Left renal pelvis (tissue), 4 donors: Measurements from ENCODE around the gene EIPR1. TPM values are rescaled to one million over a fixed set of nuclear protein-coding genes. Genes with fewer than 3 reads are reported as not detected.
"Not testable (repeated sequence)": the region's sequence is repeated elsewhere in the genome, so short reads cannot be mapped to it uniquely, and the experiment has no call there.

Experiments used
- DNase-seq, 4 donors: peaks; one replicate each; pipeline ENCODE4 v3.0.0-alpha.2; 2013; ENCODE audit warnings: low read depth in 4 of 4, low spot score in 3 of 4
- polyA plus RNA-seq, 4 donors: library from polyadenylated mRNA; unstranded; fragments of 120-200 nt; gene quantifications; one replicate each; pipeline ENCODE4 v1.2.1, GENCODE V29; 2013; ENCODE audit not compliant: insufficient read length in 4 of 4

The EIPR1 gene
- polyA plus RNA-seq, 4 donors = 16.8 to 27.5 (median 22.7) TPM

DNA sequence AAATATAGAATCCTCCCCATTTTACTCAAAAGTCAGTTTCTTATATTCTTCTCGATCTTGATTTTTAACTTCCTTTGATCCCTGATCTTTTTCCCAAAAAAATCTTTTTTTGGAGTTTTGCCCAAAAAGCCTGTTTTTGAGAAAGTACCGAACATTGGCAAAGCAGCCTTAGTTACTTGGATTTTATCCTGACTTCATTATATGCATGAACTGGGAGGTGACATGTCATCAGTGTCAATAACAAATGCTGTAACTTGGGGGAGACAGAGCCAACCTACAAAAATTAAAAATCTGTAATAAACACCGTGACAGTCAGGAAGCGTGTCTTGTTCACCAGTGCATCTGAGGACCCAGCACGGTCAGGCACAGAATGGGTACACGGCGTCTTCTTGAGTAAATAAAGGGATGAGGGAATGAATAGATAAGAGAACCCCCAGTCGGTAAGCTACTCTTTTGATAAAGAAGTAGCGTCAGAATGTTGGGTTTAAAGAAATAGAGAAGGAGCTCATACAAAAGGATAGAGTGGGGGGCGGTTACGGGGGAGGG is 26.8 kb upstream of the EIPR1 start:
- DNase-seq = no peak

DNA sequence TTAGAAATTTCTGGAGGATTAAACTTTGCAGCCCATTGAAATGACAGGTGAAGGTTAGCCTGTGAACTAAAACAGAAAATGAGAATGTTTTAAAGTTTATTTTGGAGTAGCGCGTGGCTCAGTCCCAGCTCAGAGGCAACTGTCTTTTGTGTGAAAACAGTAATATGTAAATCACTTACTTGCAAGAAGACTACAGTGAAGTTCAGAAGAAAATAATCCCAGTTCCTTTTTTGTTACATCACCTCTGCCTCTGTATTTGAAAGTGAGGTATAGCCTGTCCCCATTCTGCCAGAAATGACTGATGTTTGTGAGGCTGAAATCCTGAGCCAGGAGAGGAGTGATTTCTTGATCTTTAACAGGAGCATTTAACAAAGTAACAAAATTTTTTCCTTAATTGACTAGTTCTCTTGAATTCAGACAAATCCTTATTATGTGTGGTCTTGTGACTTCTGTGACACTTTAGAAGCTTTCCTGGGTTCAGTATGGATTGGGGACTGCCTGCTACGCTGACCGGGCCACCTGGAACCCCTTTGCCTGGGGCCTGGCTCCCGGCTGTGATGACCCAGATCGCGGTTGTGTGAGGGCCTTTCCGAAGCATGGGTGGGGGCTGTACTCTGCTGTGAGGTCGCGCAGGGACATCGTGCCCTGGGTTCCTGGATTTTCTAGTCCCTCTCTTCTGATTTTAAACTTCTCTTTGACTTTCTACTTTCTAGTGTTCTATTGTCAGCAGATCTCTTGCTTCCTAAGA is 26.1 kb upstream of the EIPR1 start:
- no peak for DNase-seq

DNA sequence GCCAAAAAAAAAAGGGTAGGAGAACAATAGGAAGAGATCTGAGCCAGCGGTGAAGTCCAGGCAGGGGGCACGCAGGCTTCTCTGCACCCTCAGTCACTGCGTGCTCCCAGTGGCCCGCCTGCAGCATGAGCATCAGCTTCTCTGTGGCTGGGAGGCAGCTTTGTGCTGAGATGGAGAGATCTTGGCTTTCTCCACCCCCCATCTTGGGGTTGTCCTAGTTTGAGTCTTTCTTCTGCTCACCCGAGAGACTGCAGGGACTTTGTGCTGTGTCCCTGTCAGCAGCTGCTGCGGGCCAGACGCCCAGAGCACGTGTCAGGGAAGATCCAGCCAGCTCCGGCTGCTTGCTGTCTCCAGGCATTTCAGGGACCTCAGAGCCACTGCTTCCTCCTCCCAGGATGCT is 22.2 kb upstream of the EIPR1 start:
- no peak for DNase-seq

DNA sequence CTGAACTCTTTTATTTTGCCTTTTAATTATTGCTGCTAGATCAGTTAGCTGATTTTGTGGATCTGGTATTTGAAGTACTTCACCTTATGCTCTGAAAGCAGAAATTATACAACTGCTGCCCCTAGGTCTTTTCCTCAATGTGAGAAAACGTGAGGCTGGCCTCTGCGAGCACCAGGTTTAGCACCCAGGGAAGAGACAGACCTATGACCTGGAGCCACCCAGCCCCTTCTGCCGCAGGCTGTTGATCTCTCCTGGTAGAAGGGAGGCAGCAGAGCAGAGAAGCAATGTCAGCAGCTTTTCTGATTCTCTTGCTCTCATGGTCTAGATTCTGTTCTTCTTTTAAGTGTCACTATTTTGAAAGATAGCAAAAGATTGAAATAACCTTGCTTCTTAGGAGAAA is 21.8 kb upstream of the EIPR1 start:
- DNase-seq = no peak

DNA sequence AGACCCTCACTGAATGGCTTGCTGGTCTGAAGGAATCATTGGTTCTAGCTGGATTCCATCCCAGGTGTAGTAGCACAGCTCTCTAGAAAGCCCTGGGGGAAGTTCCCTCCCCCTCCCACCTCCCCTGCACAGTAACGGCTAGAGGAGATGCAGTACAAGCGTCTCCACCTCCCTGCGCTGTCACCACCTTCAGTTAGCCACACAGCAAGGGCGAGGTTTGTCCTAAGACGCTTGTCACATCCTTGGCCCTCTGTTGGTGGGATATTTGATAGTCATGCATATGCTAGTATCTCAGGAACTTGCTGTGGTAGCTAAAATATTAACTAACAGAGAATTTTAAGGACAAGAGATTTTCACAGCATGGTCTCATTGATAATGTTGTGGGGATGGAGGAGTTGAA is 21.2 kb upstream of the EIPR1 start:
- no peak for DNase-seq

DNA sequence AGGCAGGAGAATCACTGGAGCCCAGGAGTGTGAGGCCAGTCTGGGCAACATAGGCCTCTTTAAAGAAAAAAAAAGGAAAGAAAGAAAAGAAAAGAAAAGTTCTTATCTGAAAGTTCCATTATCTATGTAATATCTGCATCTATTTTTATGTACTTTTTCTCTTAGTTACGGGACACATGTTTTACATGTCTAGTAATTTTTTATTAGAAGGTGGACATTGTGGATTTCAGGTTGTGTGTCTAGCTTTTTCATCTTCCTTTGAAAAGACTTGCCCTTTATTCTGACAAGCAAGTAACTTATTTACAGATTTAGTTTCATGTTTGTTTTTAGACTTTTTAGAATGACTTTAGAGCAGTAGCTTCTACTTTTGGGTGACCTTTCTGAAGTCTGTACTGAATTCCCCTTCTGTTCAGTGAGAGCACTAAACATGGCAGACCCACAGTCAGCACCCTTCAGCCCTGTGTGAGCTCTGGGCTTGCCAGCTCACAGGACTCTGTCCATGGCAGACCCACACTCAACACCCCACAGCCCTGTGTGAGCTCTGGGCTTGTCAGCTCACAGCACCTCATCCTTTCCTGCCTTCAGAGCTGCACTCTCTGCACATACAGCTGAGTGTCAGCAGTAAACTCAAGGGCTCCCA is 19.4 kb upstream of the EIPR1 start:
- DNase-seq = no peak

DNA sequence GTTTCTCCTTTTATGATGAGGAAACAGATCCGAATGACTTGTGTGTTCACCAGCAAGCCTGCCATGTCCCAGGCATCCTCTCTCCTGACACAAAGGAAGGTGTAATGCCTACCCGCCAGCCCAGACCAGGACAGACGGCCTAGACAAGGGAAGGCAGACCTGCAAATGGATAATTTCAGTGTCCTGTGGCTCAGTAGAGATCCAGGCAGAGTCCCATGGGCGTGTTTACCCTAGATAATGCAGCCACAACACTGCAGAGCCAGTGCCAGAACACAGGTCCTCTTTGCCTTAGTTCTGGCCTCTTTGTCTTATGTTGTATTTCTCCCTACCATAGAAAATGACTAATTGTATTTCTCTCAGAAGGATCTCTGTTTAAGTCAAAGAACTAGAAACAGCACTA is 14.6 kb upstream of the EIPR1 start:
- DNase-seq = no peak

DNA sequence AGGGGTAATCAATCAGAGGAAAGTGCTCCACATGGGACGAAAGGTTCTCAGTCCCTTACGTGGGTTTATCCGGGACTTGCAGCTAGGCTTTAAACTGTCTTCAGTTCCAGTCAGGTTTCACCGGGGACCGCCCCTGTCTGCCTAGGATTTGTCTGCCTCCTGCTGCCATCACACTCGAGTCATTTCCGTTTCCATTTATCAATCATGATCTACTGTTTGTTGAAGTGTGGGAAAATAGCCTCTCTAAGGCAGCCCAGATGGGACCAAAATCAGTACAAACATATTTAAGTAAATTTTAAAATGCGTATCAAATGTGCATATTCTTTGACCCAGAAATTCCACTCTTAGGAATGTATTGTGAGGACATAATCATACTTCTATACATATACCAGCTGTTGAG is 12.4 kb upstream of the EIPR1 start:
- DNase-seq = no peak

DNA sequence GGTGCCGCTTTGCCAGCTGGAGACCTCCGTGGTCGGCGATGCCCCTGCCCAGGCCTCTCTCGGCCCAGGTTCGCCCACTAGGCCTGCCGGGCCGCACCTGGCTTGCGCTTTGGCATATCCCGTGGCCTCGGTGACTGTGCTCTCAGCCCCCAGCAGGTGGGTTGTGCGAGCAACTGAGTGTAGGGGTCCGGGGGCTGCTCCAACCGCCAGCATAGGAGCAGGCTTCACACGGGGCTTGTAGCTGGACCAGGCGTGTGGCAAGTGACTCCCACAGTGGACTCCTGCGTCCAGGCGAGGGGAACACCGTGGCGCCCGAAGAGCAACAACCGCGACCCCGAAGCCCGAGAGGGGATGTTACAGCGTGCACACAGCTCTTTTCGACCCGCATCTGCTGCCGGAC is 11.6 kb upstream of the EIPR1 start:
- no peak for DNase-seq

DNA sequence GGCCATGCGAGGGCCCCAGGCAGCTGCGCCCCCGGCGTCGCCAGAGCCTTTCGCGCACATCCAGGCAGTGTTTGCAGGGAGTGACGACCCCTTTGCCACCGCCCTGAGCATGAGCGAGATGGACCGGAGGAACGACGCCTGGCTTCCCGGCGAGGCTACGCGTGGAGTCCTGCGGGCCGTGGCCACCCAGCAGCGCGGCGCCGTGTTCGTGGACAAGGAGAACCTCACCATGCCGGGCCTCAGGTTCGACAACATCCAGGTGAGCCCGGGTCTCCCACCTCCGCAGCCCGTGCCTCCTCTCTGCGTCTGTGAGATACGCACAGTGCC is 10.8 kb upstream of the EIPR1 start:
- no peak for DNase-seq

DNA sequence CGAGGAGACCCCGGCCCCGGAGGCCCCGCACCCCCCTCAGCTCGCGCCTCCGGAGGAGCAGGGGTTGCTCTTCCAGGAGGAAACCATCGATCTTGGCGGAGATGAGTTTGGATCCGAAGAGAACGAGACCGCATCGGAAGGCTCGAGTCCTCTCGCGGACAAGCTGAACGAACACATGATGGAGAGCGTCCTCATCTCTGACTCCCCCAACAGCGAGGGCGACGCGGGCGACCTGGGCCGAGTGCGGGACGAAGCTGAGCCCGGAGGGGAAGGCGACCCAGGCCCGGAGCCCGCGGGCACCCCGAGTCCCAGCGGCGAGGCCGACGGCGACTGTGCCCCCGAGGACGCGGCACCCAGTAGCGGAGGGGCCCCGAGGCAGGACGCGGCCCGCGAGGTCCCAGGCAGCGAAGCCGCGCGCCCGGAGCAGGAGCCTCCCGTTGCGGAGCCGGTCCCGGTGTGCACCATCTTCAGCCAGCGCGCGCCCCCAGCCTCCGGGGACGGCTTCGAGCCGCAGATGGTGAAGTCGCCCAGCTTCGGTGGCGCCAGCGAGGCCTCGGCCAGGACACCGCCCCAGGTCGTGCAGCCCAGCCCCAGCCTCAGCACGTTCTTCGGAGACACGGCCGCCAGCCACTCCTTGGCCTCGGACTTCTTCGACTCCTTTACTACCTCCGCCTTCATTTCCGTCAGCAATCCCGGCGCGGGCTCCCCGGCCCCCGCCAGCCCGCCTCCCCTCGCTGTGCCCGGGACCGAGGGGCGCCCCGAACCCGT is 10.2 kb upstream of the EIPR1 start:
- no peak for DNase-seq

DNA sequence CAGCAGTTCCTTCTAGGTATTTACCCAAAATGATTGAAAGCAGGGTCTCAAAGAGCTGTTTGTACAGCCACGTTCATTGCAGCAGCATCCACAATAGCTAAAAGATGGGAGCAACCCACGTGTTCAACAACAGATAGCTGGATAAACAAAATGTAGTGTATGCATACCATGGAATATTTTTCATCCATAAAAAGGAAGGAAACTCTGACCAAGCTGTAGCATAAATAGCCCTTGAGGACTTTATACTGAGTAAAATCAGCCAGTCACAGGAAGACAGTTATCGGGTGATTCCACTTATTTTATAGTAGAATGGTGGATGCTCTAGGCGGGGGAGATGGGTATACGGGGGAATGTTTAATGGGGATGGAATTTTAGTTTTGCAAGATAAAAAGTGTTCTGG is 9.4 kb upstream of the EIPR1 start:
- DNase-seq = no peak

DNA sequence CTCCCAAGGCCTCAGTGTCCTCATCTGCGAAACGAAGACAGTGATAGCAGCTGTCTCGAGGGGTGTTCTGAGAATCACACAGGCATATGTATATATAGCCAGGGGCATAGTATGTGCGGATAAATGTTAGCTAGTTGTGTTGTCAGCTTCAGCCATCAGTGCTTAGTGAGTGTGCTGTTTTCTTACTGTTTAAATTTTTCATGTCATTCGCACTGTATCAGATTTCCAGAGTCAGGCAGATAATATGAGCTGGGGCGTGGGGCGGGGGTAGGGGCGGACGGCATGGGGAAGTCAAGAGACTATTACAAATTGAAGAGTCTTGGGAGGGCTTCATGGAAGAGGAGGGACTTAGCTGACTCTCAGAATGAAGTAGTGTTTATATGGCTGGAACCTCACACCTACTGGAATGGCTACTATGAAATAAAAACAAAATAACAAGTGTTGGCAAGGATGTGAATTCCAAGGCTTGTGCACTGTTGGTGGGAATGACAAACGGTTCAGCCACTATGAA is 8.9 kb upstream of the EIPR1 start:
- no peak for DNase-seq

DNA sequence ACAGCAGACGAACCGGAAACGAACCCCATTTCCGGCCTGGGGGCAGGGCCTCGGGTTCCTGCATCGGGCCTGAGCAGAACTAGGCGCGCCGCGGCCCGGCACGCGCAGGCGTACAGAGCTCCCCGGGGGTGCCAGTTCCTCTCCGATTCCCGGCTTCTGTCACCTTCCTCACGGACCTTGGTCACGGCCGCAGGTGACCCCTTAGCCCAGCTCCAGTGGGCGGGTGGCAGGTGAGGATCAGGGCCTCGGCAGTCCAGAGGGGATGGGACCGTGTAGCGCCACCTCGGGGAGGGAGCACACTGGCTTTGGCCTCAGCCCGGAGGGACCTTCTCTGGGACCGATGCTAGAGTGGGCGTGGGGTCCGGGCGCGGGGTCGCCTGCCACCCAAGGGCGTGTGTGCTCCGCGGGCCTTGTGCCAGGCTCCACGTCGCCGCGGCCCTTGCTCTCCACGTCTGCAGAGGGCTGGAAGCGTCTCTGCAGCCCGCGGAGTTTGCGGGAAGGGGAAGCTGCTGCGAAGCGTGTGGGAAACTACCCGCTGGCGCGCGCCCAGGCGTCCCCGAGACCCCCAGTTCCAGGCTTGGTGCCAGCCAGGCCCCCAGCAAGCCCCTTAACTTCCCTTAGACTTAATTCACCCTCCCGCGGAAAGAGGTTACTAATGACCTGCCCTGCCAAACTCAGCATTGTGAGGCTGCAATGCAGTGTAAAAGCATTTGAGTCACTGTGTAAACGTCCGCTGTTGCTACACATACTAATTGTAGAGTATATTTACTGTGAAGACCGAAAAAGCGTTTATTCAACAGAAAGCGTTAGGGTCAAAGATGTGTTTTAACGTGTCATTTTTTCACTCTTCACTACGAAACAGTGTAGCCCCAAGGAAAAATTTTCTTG is 2.3 kb upstream of the EIPR1 start, which contains the start of gene TRAPPC12:
Gene TRAPPC12 (plus strand): TSS at position 48 of the 888 bp plus-strand sequence. CDS start 7,930 bp downstream, outside the sequence.
- DNase-seq = peak; percentile 74 to 83 (median 80)

DNA sequence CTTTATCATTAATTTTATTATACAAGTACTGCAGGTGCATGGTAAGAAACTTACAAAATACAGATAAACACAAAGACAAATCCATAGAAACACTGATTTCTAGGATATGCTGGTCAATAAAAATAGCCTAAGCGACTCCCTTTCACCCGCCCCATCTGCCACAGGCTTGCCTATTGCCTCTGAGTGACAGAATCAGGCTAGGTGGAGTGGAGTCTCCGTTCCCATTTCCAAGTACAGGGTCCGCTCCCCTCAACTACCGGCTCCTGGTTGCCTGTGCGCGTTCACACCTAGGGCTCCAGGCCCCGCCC is 1.7 kb upstream of the EIPR1 start:
- DNase-seq = no peak

DNA sequence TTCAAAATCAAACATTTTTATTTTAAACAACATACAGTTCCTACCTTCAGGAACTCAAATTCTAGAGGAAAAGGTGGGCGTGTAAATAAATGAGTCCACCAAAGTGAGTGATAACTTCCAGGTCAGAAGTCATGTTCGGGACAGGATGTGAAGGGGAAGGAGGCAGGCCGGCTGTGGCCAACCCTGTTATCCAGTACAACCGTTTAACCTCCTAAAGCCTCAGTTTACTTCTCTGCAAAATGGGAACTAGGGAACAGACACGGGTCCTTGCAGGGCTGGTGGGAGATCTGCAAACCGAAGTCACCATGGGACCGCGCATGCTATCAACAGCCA is 373 bp downstream of the EIPR1 start:
- no peak for DNase-seq

DNA sequence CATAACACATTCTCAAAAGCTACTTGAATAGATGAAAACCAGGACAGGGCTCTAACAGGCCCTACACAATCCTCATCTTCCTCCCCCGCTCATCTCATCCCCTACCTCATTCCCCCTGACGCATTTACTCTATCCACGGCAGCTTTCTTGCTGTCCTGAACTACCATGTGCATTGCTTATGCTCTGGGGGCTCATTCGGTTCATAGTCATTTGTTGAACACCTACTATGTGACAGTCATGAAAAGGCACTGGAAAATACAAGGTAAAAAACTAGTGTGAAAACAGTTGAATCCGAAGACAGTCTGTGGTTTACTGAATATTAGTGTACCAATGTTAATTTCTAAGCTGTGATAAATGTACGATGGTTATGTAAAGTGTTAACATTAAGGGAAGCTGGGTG is 797 bp downstream of the EIPR1 start:
- DNase-seq = no peak

DNA sequence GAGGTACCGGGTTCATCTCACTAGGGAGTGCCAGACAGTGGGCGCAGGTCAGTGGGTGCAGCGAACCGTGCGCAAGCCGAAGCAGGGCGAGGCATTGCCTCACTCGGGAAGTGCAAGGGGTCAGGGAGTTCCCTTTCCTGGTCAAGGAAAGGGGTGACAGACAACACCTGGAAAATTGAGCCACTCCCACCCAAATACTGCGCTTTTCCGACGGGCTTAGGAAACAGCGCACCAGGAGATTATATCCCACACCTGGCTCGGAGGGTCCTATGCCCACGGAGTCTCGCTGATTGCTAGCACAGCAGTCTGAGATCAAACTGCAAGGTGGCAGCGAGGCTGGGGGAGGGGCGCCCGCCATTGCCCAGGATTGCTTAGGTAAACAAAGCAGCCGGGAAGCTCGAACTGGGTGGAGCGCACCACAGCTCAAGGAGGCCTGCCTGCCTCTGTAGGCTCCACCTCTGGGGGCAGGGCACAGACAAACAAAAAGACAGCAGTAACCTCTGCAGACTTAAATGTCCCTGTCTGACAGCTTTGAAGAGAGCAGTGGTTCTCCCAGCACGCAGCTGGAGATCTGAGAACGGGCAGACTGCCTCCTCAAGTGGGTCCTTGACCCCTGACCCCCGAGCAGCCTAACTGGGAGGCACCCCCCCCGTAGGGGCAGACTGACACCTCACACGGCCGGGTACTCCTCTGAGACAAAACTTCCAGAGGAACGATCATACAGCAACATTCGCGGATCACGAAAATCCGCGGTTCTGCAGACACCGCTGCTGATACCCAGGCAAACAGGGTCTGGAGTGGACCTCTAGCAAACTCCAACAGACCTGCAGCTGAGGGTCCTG is 8.1 kb downstream of the EIPR1 start:
- DNase-seq = not testable (repeated sequence)

DNA sequence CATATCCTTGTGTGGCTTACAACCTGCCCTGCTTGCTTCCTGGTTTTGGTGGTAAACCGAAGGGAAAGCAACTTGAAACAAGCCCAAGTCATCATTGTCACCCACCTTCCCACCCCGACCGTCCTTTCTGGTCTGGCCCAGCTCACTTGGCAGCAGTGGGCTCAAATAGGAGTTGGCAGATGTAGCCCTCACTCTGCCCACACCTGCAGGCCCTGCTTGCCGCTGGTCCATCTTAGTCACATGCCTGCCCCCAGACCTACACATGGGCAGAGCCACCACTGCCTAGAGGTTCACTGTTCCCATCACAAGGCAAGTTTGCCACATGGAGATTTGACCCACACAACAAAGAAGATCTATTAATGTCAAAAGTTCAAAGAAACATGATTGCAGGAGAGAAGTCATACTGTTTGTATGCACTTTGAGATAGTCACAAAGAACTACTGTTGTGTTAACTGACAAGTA is 9.3 kb downstream of the EIPR1 start:
- no peak for DNase-seq

DNA sequence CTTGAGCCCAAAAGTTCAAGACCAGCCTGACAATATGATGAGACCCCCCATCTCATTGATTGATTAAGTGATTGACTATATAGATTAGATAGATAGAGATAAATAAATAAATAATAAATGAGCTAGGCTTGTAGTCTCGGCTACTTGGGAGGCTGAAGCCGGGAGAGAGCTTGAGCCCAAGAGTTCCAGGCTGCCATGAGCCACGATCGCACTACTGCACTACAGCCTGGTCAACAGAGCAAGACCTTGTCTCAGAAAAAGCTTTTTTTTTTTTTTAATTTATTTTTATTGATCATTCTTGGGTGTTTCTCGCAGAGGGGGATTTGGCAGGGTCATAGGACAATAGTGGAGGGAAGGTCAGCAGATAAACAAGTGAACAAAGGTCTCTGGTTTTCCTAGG is 12.4 kb downstream of the EIPR1 start:
- DNase-seq = no peak
